K562 (cell line): ENCODE data around the gene NDUFB10. TPM values are rescaled to one million over a fixed set of nuclear protein-coding genes. Genes with fewer than 3 reads are reported as not detected.

Experiments used
- ARID1B ChIP-seq: fragments of 450-650 bp; IDR thresholded peaks from 2 replicates; pipeline ENCODE4 v1.6.1; 2016; ENCODE audit warnings: antibody characterized with exemption, mild to moderate bottlenecking, inconsistent platforms
- ATF2 ChIP-seq: sonication (generic); formaldehyde crosslinking; IDR thresholded peaks from 2 replicates; pipeline ENCODE4 v1.8.1; 2022; ENCODE audit warnings: missing genetic modification reagents
- ATF6 ChIP-seq: sonication (generic); formaldehyde crosslinking; IDR thresholded peaks from 2 replicates; pipeline ENCODE4 v1.4.0; 2020; ENCODE audit warnings: mild to moderate bottlenecking, missing genetic modification reagents
- CBX1 ChIP-seq: sonication (generic); IDR thresholded peaks from 2 replicates; pipeline ENCODE4 v1.6.1; 2016; ENCODE audit warnings: antibody characterized with exemption, low read depth, mild to moderate bottlenecking
- CBX5 ChIP-seq: IDR thresholded peaks from 2 replicates; pipeline ENCODE4 v1.6.1; 2014; ENCODE audit warnings: low read depth, borderline replicate concordance
- CHD2 ChIP-seq: IDR thresholded peaks from 2 replicates; pipeline ENCODE4 v1.6.1; 2011; ENCODE audit warnings: low read depth, low read length
- CREB5 ChIP-seq: fragments of 250-450 bp; sonication (Bioruptor Pico); IDR thresholded peaks from 2 replicates; pipeline ENCODE4 v1.5.0; 2020; ENCODE audit warnings: mild to moderate bottlenecking
- GATAD2B ChIP-seq: fragments of 450-650 bp; IDR thresholded peaks from 2 replicates; pipeline ENCODE4 v1.6.1; 2017; ENCODE audit warnings: mild to moderate bottlenecking, borderline replicate concordance
- HCFC1 ChIP-seq: IDR thresholded peaks from 2 replicates; pipeline ENCODE4 v1.6.1; 2012; ENCODE audit warnings: low read depth, low read length, improper control_type of control experiment
- LEF1 ChIP-seq: fragments of 450-650 bp; IDR thresholded peaks from 2 replicates; pipeline ENCODE4 v1.6.1; 2016; ENCODE audit warnings: mild to moderate bottlenecking
- MAFK ChIP-seq: IDR thresholded peaks from 2 replicates; pipeline ENCODE4 v1.6.1; 2011; ENCODE audit warnings: low read length, improper control_type of control experiment
- PHB ChIP-seq: fragments of 250-450 bp; sonication (Bioruptor Pico); IDR thresholded peaks from 2 replicates; pipeline ENCODE4 v1.5.0; 2021
- PHTF2 ChIP-seq: fragments of 250-450 bp; sonication (Bioruptor Pico); IDR thresholded peaks from 2 replicates; pipeline ENCODE4 v1.5.0; 2021; ENCODE audit warnings: mild to moderate bottlenecking
- PML ChIP-seq: IDR thresholded peaks from 2 replicates; pipeline ENCODE4 v1.6.1; 2012; ENCODE audit warnings: low read length, inconsistent platforms
- SAFB2 ChIP-seq: fragments of 200-400 bp; formaldehyde crosslinking; IDR thresholded peaks from 2 replicates; pipeline ENCODE4 v1.6.1; 2018; ENCODE audit warnings: borderline replicate concordance, low read length, low read depth, moderate library complexity; ENCODE audit not compliant: severe bottlenecking
- VEZF1 ChIP-seq: fragments of 200-800 bp; sonication (Bioruptor generic); IDR thresholded peaks from 2 replicates; pipeline ENCODE4 v1.6.1; 2017; ENCODE audit warnings: missing genetic modification characterization, missing compliant biosample characterization
- XRCC4 ChIP-seq: IDR thresholded peaks from one replicate; pipeline ENCODE4 v1.6.1; 2011; ENCODE audit not compliant: insufficient read depth, insufficient read length; ENCODE audit errors: extremely low read depth
- ZBTB33 ChIP-seq: sonication (generic); formaldehyde crosslinking; IDR thresholded peaks from 2 replicates; pipeline ENCODE4 v1.8.1; 2023; ENCODE audit warnings: mild to moderate bottlenecking, missing genetic modification reagents
- ZNF280B ChIP-seq: fragments of 250-450 bp; sonication (Bioruptor Pico); IDR thresholded peaks from 2 replicates; pipeline ENCODE4 v1.5.1; 2021; ENCODE audit warnings: mild to moderate bottlenecking
- polyA plus RNA-seq, 8 experiments: library from polyadenylated mRNA; depleted of rRNA in 4 of 8; stranded (reverse) in 5 of 8; unstranded in 3 of 8; fragments of >200 nt; fragmentation: Nextera tagmentation in 2 of 8; fragmentation: Illumina TruSeq in 1 of 8; extraction: Ambion mirVana in 2 of 8; extraction: Trizol in 1 of 8; gene quantifications; 2 replicates each; pipeline versions ENCODE4 v1.2.1 to v1.2.3, GENCODE V29; 2011 to 2014; ENCODE audit warnings: inconsistent platforms in 1 of 8, missing spikeins in 1 of 8
- total RNA-seq, 7 experiments: library from RNA; depleted of rRNA in 6 of 7; stranded (reverse); fragments of >200 nt in 6 of 7; fragmentation: Illumina TruSeq in 2 of 7; extraction: Trizol in 2 of 7; gene quantifications; 2 replicates each; pipeline versions ENCODE4 v1.2.1 to v1.2.3, GENCODE V29; 2011 to 2021; ENCODE audit warnings: low replicate concordance in 1 of 7

Gene NDUFB10
- total and polyA plus RNA-seq, 9 of the 15 experiments (the other 6 are each of a cell fraction or from before 2014, with no cell fraction given), result 69.3 to 527 (median 161) TPM

- no peak; the same call in 1 of the 2 replicates for TF ChIP-seq ATF6
- peak; percentile 62 for TF ChIP-seq CHD2
- no peak for TF ChIP-seq XRCC4
- no peak for TF ChIP-seq VEZF1 (CRISPR knock-in tag)
- TF ChIP-seq PML, result no peak; the same call in 1 of the 2 replicates
- 0 out of 2 replicates have a peak, but pooled peaks have one; percentile 6 for TF ChIP-seq ZBTB33 (CRISPR knock-in tag)
- TF ChIP-seq HCFC1, result no peak
- TF ChIP-seq SAFB2, result no peak
- TF ChIP-seq CBX5, result no peak
- TF ChIP-seq PHTF2 (CRISPR knock-in tag), result no peak
- no peak for TF ChIP-seq CBX1
- no peak for TF ChIP-seq GATAD2B
- 0 out of 2 replicates have a peak, but pooled peaks have one; percentile 47 for TF ChIP-seq PHB
- TF ChIP-seq MAFK, result no peak
- TF ChIP-seq ATF2, result no peak
- no peak for TF ChIP-seq CREB5 (CRISPR knock-in tag)
- TF ChIP-seq LEF1, result no peak
- no peak for TF ChIP-seq ZNF280B (CRISPR knock-in tag)
- TF ChIP-seq ARID1B, result no peak
Observed at GRCh38 chr16:1963806-1964505, 4.6 kb downstream of the NDUFB10 start (continued).
